Calu3 (cell line): ENCODE measurements around the gene KIF4A. TPM values are rescaled to one million over a fixed set of nuclear protein-coding genes. Genes with fewer than 3 reads are reported as not detected.

Source experiments
- BruUV-seq: library from RNA; stranded (reverse); fragments of 400-500 nt; replicated peaks from 2 replicates; lab custom pipeline; 2021; lab: Mats Ljungman, UMichigan
- CTCF ChIA-PET: fragments of 300-600 bp; sonication (Branson Sonifier 250); formaldehyde crosslinking; loops from one replicate; lab custom pipeline; 2022; ENCODE audit warnings: antibody characterized with exemption; lab: Charles Lee
- DNase-seq: peaks from one replicate; pipeline ENCODE4 v3.0.0; 2022
- H3K27ac Mint-ChIP-seq: one replicate; pipeline ENCODE4 v1.8.0; 2022; ENCODE audit warnings: mixed read lengths; ENCODE audit not compliant: unreplicated experiment
- H3K27me3 Mint-ChIP-seq: one replicate; pipeline ENCODE4 v1.8.0; 2022; ENCODE audit warnings: mixed read lengths; ENCODE audit not compliant: unreplicated experiment
- H3K36me3 Mint-ChIP-seq: one replicate; pipeline ENCODE4 v1.8.0; 2022; ENCODE audit warnings: mild to moderate bottlenecking, moderate library complexity, mixed read lengths; ENCODE audit not compliant: insufficient read depth, unreplicated experiment
- H3K4me1 Mint-ChIP-seq: one replicate; pipeline ENCODE4 v1.8.0; 2022; ENCODE audit warnings: mild to moderate bottlenecking, low read depth, mixed read lengths; ENCODE audit not compliant: unreplicated experiment
- H3K4me3 Mint-ChIP-seq: one replicate; pipeline ENCODE4 v1.8.0; 2022; ENCODE audit warnings: mild to moderate bottlenecking, low read depth, moderate library complexity, mixed read lengths; ENCODE audit not compliant: unreplicated experiment
- H3K9me3 Mint-ChIP-seq: one replicate; pipeline ENCODE4 v1.8.0; 2022; ENCODE audit warnings: low read depth, mixed read lengths; ENCODE audit not compliant: unreplicated experiment
- intact Hi-C: fragments of 100-400 bp; cut with micrococcal nuclease; formaldehyde crosslinking; loops from one replicate; pipeline ENCODE4 v1.10.0; 2022; ENCODE audit not compliant: unreplicated experiment
- total RNA-seq: library from RNA; stranded (reverse); gene quantifications from 2 replicates; pipeline ENCODE4 v1.2.3, GENCODE V29; 2022
- TF ChIP-seq, protein P1 (sequence below): fragments of 200-600 bp; IDR thresholded peaks from one replicate; pipeline ENCODE4 v1.8.0; 2022; ENCODE audit warnings: antibody characterized with exemption; ENCODE audit not compliant: unreplicated experiment

The KIF4A gene
- total RNA-seq, 1 experiment from 2014 or later: 30.9 TPM

DNA sequence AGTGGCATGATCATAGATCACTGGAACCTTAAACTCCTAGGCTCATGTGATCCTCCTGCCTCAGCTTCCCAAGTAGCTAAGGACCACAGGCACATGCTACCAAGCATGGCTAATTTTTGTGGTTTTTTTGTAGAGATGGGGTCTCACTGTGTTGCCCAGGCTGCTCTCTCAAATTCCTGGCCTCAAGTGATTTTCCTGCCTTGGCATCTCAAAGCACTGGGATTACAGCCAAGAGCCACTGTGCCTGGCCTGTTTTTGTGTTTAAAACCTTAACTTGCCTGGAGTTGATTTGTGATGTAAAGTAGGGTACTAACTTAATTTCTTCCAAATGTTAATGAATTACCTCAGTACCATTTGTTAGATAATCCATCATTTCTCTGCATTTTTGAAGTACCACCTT, 177.1 kb downstream of the KIF4A start:
- CTCF ChIA-PET: no interaction called here
- no TSS peak for BruUV-seq
- Mint-ChIP-seq H3K9me3 (no peaks in the 10 kb centered on the region), H3K27ac (no peak overlapping the region), H3K4me3 (no peak overlapping the region), H3K4me1 (peaks cover 16% of the 10 kb centered on the region), H3K27me3 (no peaks in the 10 kb centered on the region), H3K36me3 (peaks cover 6% of the 10 kb centered on the region)
- intact Hi-C loops: no loop called here
- DNase-seq: no peak
- TF ChIP-seq, protein P1, sequence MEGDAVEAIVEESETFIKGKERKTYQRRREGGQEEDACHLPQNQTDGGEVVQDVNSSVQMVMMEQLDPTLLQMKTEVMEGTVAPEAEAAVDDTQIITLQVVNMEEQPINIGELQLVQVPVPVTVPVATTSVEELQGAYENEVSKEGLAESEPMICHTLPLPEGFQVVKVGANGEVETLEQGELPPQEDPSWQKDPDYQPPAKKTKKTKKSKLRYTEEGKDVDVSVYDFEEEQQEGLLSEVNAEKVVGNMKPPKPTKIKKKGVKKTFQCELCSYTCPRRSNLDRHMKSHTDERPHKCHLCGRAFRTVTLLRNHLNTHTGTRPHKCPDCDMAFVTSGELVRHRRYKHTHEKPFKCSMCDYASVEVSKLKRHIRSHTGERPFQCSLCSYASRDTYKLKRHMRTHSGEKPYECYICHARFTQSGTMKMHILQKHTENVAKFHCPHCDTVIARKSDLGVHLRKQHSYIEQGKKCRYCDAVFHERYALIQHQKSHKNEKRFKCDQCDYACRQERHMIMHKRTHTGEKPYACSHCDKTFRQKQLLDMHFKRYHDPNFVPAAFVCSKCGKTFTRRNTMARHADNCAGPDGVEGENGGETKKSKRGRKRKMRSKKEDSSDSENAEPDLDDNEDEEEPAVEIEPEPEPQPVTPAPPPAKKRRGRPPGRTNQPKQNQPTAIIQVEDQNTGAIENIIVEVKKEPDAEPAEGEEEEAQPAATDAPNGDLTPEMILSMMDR: no peak

DNA sequence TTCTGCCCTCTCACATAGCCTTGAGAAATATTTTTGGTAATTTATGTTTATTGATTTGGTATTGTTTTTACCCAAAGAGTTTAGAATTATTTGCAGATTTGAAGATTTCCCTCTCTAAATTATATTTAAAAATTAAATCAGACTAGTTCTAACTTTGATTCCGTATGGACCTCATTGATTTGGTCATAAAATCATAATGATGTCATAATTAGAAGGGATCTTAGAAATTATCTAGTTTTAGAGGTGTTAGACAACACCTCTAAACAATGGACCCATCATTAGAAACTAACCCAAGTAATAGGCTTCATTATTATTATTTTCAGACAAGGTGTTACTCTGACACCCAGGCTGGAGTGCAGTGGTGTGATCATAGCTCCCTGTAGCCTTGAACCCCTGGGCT, 178.8 kb downstream of the KIF4A start:
- H3K27ac Mint-ChIP-seq: no peak overlapping the region
- no peak overlapping the region for H3K4me3 Mint-ChIP-seq
- TF ChIP-seq, protein P1: no peak
- no peaks in the 10 kb centered on the region for H3K9me3 Mint-ChIP-seq
- intact Hi-C loops: no loop called here
- peaks cover 6% of the 10 kb centered on the region for H3K36me3 Mint-ChIP-seq
- no peaks in the 10 kb centered on the region for H3K27me3 Mint-ChIP-seq
- DNase-seq: no peak
- BruUV-seq: no TSS peak
- H3K4me1 Mint-ChIP-seq: peaks cover 16% of the 10 kb centered on the region
- CTCF ChIA-PET: no interaction called here

Other genes starting within 250 kb of the KIF4A start
- not detected in 2 replicates for gene AWAT2, start 240.2 kb upstream of the KIF4A start, total RNA-seq
- not detected in 2 replicates for gene OTUD6A, start 227.6 kb upstream of the KIF4A start, total RNA-seq
- 44.8 and 48.3 TPM in 2 replicates for gene IGBP1, start 156.7 kb upstream of the KIF4A start, total RNA-seq
- not detected in 2 replicates for gene DGAT2L6, start 112.6 kb upstream of the KIF4A start, total RNA-seq
- gene AWAT1, start 55.4 kb upstream of the KIF4A start, total RNA-seq: not detected in 2 replicates
- 0.32 TPM in 1 of 2 replicates, not detected in the other for gene P2RY4, start 29.9 kb upstream of the KIF4A start, total RNA-seq
- gene ARR3, start 21.8 kb upstream of the KIF4A start, total RNA-seq: not detected in 2 replicates
- gene RAB41, start 7.9 kb upstream of the KIF4A start, total RNA-seq: not detected in 2 replicates
- gene PDZD11, start 177 bp upstream of the KIF4A start, total RNA-seq: 63.4 and 73.0 TPM in 2 replicates
- gene GDPD2, start 133.2 kb downstream of the KIF4A start, total RNA-seq: not detected in 2 replicates
- 55.8 and 62.5 TPM in 2 replicates for gene DLG3, start 154.7 kb downstream of the KIF4A start, total RNA-seq